ENCODE results near the gene FTCD.

- TF ChIP-seq ZNF143 (CRISPR knock-in tag; IDR thresholded peaks at IDR 0.05) (no peak), CTCF (IDR thresholded peaks at IDR 0.05 in 2 of 3, conservative IDR thresholded peaks at IDR 0.05 in 1 of 3; ENCODE audit: insufficient read depth in 2 of 3, low read depth in 1 of 3, low read length in 3 of 3) (no peak), PCBP1 (IDR thresholded peaks at IDR 0.05; ENCODE audit: low read depth, low read length, poor library complexity, severe bottlenecking) (no peak), TAF1 (IDR thresholded peaks at IDR 0.05; ENCODE audit: control insufficient read depth, extremely low read depth, insufficient read depth, low read length, severe bottlenecking) (no peak), ZBTB17 (CRISPR knock-in tag; IDR thresholded peaks at IDR 0.05) (no peak), NFATC3 (IDR thresholded peaks at IDR 0.05) (no peak), RAD21 (CRISPR knock-in tag; conservative IDR thresholded peaks at IDR 0.05 in 1 of 2, IDR thresholded peaks at IDR 0.05 in 1 of 2) (no peak), ZBTB49 (CRISPR knock-in tag; IDR thresholded peaks at IDR 0.05; ENCODE audit: borderline replicate concordance) (no peak), TEAD1 (CRISPR knock-in tag; IDR thresholded peaks at IDR 0.05) (no peak), DEAF1 (CRISPR knock-in tag; IDR thresholded peaks at IDR 0.05) (no peak), ZNF282 (CRISPR knock-in tag; IDR thresholded peaks at IDR 0.05) (no peak), ZNF140 (CRISPR knock-in tag; IDR thresholded peaks at IDR 0.05) (no peak), POLR2A (conservative IDR thresholded peaks at IDR 0.05) (no peak)
These were observed 51.3 kb downstream of the FTCD start for GRCh38 chr21:46104104-46104503.
